AG09319 (cell line): ENCODE data around the gene CPA1.

Source experiments
- DNase-seq: peaks from one replicate; pipeline ENCODE4 v3.0.0-alpha.2; 2010; ENCODE audit warnings: low read depth; ENCODE audit errors: extremely low read depth
- CTCF ChIP-seq: IDR thresholded peaks from 2 replicates; pipeline ENCODE4 v1.5.1; 2011; ENCODE audit warnings: low read depth, mild to moderate bottlenecking, inconsistent platforms, low read length, moderate library complexity

CPA1 gene

GRCh38 chr7:130349911-130350782 is 30.1 kb upstream of the CPA1 start:
- DNase-seq, result no peak
- no peak for TF ChIP-seq CTCF

DNA sequence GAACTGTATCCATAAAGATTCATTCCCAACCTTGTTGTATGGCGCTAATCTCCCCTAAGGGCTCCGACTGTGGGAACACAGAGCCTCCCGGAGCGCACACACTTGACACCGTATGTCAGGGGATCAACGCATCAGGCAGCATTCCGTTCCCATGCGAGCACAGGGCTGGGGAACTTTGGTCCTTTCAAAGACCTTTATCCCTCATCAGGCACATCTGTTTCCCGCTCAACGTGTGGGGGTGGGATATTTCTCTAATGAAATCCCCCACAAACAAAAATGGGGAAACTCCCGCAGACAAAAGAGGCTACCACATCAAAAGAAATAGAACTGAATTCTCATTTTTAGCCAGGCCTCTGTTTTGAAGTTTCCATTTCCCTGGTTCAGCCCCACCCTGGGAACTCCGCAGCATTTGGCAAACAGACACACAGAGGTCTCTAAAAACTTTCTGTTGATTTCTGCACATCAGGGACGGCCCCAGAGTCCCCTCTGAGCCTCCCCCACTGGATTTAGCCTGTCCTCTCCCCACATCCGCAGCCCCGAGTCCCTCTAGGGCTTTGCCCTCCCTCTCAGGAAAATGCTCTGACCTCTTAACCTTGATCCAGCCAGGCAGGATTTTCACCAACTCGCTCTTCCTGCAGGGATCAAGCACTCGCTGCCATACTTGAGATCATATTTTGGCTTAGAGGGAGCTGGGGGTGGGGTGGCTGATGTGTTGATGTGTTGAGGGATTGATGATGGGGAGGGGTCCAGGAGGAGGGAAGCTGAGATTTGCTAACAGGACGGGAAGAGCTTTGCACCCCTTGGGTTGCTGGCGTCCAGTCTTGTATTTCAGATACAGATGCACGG is 29.1 kb upstream of the CPA1 start:
- TF ChIP-seq CTCF, result no peak

DNA sequence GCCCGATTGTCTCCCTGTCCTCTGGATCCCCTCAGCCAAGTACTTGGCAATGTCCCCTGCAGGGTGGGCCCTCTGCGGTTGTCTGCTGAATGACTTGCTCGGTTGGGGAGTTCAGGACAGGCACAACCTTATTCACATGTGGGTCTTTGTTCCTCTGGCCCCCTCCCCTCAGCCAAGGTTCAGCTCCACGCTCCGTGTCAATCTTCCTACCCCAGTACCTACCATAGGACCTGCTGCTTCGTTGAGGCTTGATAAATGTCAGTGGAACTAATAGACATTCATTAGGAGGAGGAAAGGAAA is 28.6 kb upstream of the CPA1 start:
- DNase-seq, result no peak
- no peak for TF ChIP-seq CTCF

More for the DNA sequence above, 29.1 kb upstream of the CPA1 start:
- DNase-seq, result no peak

DNA sequence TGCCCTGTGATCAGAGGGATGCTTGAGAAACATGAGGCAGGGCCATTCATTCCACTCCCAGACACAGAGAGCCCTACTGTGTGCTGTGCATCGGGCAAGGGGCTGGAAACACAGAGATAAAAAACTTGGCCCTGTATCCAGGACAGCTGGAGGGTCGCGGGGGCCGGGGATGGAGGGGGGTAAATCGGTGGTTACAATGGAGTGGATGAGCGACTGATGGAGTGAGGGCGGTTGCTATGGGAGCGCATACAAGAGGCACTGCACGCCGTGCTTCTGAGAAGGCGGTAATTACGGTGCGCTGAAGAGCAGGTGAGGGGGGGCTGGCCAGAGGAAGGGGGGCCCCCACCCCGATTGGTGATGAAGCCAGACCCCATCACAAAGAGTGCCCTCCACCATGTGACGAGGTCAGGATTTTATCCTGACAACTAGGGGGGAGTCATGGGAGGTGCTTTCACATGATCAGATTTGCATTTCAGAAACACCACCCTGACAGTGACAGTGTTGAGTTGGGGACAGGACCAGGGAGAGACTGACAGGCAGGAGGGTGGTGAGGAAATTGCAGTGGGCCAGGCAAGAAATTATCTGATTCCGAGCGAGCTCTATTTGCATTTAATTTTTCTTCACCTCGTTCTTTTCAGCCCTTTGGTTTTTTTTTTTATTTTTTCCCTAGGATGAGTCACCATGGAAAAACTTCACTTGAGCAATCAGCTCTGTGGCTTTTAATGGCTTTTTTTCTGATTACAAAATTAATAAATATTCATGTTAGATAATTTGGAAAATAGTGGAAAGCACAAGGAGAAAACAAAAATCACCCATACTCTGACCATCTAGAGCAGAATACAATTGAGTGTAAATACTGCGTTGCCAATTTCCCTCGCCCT is 27.9 kb upstream of the CPA1 start:
- DNase-seq, result no peak
- TF ChIP-seq CTCF, result no peak

DNA sequence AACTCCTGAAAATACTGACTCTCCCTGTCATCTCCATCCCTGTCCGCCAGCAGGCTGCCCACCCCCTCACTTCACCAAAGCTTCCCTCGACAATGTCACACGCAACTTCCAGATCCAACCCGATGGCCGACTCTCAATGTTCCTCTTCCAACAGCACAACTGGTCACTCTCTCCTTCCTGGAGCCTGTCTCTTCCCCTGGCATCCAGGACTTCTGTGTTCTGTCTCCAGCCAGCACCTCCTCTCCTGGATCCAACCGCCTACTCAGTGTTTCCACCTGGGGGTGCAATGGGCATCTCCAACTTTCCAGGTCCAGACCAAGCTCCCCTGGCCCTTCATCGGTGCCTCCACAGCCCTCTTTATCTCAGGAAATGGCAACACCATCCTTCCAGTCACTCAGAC is 27.1 kb upstream of the CPA1 start:
- no peak for DNase-seq
- no peak; the same call in 1 of the 2 replicates for TF ChIP-seq CTCF

DNA sequence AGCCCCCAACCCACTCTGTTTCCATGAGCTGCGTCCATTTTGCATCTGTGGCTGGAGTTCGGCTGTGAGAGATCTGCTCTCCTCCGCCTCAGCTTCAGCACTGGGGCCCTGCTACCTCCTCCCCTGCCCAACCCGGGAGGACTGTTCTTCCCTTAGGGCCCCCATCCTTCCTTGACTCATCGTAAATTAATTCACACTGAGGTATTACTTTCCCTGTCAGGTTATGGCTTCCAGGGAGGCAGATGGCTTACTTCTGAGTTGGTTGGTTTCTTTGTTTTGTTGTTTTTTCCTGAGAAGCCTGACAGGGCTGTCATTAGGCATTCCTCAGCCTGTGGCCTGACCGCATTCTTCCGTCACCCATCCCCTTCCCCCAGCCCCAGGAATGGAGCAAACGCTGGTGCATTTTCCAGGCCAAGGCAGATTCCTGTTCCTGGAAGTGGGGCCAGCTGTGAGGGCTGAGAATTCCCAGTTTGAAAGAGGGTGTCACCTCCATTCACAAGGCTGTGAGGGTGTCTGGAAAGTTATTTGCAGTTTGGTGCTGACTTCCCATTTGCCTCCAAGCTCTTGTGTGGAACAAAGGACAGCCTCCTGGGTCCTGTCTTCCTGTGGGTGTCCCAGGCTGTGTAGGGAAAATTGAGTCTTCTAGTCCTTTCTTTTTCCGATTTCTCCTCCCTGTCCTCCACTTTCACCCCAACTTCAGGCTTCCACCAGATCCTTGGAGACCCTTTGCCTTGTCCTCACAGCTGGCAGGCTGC is 24.0 kb upstream of the CPA1 start:
- peak; percentile 78 for DNase-seq
- TF ChIP-seq CTCF, result no peak
